Right atrium auricular region (tissue), 2 donors: ENCODE data around the gene PTCD3. TPM values are rescaled to one million over a fixed set of nuclear protein-coding genes. Genes with fewer than 3 reads are reported as not detected.

Experiments
- DNase-seq: peaks from one replicate; pipeline ENCODE4 v3.0.0-alpha.2; 2019; ENCODE audit warnings: low spot score
- H3K27ac ChIP-seq, 2 donors: fragments of 200-600 bp; sonication (generic); 1 replicate in 1 of 2; 2 replicates in 1 of 2; pipeline ENCODE4 v1.5.1; 2016 to 2019
- H3K27me3 ChIP-seq, 2 donors: fragments of 200-600 bp; sonication (generic); one replicate each; pipeline versions ENCODE4 v1.5.1 to v1.6.0; 2017 to 2019
- H3K36me3 ChIP-seq: fragments of 200-600 bp; sonication (generic); one replicate; pipeline ENCODE4 v1.5.1; 2016
- H3K4me1 ChIP-seq, 2 donors: fragments of 200-600 bp; sonication (generic); one replicate each; pipeline versions ENCODE4 v1.5.1 to v1.6.0; 2017 to 2019
- H3K4me3 ChIP-seq, 2 donors: fragments of 200-600 bp; sonication (generic); 1 replicate in 1 of 2; 2 replicates in 1 of 2; pipeline ENCODE4 v1.5.1; 2017 to 2019; ENCODE audit warnings: mild to moderate bottlenecking in 1 of 2, moderate library complexity in 1 of 2
- H3K9me3 ChIP-seq, 2 donors: fragments of 200-600 bp; sonication (generic); one replicate each; pipeline ENCODE4 v1.5.1; 2019
- total RNA-seq, 2 donors: library from RNA; depleted of rRNA; stranded (reverse); fragments of >200 nt; gene quantifications; one replicate each; pipeline ENCODE4 v1.1.0, GENCODE V29; 2016
- TF ChIP-seq, protein P1 (sequence below), 2 donors: fragments of 200-600 bp; sonication (generic); IDR thresholded peaks; one replicate each; pipeline ENCODE4 v1.5.1; 2019; ENCODE audit warnings: antibody characterized with exemption in 2 of 2

PTCD3 gene
- total RNA-seq, 2 donors from 2014 or later: 39.5 to 153 TPM

GRCh38 chr2:86150502-86150901, 44.5 kb downstream of the PTCD3 start:
- Histone ChIP-seq H3K27ac (no peak overlapping the region), H3K4me1 (no peaks in the 10 kb centered on the region), H3K27me3 (no peaks in the 10 kb centered on the region), H3K9me3 (no peaks in the 10 kb centered on the region), H3K36me3 (peaks cover 71% of the 10 kb centered on the region), H3K4me3 (no peak overlapping the region)
- no peak for DNase-seq
- TF ChIP-seq, protein P1, sequence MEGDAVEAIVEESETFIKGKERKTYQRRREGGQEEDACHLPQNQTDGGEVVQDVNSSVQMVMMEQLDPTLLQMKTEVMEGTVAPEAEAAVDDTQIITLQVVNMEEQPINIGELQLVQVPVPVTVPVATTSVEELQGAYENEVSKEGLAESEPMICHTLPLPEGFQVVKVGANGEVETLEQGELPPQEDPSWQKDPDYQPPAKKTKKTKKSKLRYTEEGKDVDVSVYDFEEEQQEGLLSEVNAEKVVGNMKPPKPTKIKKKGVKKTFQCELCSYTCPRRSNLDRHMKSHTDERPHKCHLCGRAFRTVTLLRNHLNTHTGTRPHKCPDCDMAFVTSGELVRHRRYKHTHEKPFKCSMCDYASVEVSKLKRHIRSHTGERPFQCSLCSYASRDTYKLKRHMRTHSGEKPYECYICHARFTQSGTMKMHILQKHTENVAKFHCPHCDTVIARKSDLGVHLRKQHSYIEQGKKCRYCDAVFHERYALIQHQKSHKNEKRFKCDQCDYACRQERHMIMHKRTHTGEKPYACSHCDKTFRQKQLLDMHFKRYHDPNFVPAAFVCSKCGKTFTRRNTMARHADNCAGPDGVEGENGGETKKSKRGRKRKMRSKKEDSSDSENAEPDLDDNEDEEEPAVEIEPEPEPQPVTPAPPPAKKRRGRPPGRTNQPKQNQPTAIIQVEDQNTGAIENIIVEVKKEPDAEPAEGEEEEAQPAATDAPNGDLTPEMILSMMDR (IDR thresholded peaks at IDR 0.05): no peak

DNA sequence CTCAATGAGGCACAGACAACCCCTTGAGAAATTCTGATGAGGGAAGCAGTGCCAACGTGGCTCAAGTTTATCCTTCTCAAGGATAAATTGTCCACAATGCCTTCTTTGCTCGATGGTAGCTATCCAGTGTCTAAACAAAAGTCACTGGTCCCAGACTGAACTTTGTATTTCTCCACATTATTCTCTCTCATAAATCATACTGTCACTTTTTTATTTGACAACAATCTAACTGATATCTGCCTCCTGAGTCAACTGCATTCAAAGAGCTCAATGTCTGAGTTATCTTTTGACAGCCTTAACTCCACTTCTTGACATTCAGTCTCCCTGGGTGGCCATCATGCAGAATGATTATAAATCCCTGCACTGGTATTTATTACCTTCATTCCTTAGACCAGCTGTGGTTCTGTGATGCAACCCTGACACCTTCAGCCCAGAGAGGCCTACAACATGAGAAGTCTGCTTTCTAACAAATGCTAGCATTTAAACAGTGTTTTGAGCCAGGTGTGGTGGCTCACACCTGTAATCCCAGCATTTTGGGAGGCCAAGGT, 51.0 kb downstream of the PTCD3 start:
- Histone ChIP-seq H3K27ac (no peak overlapping the region), H3K9me3 (no peaks in the 10 kb centered on the region), H3K36me3 (peaks cover 72% of the 10 kb centered on the region), H3K4me3 (no peak overlapping the region), H3K4me1 (no peaks in the 10 kb centered on the region), H3K27me3 (no peaks in the 10 kb centered on the region)
- DNase-seq: no peak
- TF ChIP-seq, protein P1 (IDR thresholded peaks at IDR 0.05): no peak

GRCh38 chr2:86158286-86158685, 52.3 kb downstream of the PTCD3 start:
- peaks cover 82% of the 10 kb centered on the region for H3K36me3 ChIP-seq

DNA sequence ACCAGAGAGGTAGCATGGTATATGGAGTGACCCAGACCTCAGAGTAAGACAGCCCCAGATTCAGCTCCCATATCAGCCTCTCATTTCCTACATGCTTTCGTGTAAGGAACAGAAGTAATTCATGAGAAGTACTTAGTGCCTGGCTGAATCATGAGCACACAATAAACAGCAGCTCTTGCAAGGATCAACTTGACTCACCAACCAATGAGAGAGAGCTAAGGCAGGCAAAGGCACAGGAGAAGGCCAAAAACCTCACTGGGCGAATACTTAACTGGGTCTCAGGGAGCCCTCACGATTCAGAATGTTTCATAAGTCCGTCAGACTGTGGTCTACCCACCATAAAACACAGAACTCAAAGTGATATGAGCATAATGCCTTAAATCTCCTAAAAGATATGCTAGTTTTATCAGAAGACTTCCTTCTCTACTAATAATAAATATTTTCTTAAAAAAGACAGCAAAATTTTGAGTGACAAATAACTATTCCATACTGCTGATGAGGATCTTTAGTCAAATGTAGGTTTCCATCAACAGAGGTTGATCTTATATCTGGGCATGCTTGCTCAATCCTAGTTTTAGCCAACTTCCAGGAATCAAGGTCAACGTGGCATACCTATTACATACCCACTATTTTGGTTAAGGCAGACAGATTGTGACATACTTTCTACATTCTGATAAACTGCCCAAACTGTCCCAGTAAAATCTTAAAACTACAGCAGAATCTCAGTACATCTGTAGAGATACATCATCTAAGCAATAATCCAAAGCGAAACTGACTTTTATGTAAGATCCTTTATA, 54.3 kb downstream of the PTCD3 start:
- no peaks in the 10 kb centered on the region for H3K27me3 ChIP-seq
- DNase-seq: no peak
- H3K9me3 ChIP-seq: no peaks in the 10 kb centered on the region
- TF ChIP-seq, protein P1 (IDR thresholded peaks at IDR 0.05): no peak
- no peak overlapping the region for H3K4me3 ChIP-seq
- H3K36me3 ChIP-seq: peaks cover 95% of the 10 kb centered on the region
- H3K4me1 ChIP-seq: no peaks in the 10 kb centered on the region
- no peak overlapping the region for H3K27ac ChIP-seq

More at GRCh38 chr2:86158286-86158685, 52.3 kb downstream of the PTCD3 start:
- H3K27me3 ChIP-seq: no peaks in the 10 kb centered on the region
- no peaks in the 10 kb centered on the region for H3K4me1 ChIP-seq
- DNase-seq: no peak
- no peak overlapping the region for H3K27ac ChIP-seq
- TF ChIP-seq, protein P1 (IDR thresholded peaks at IDR 0.05): no peak
- H3K9me3 ChIP-seq: no peaks in the 10 kb centered on the region
- no peak overlapping the region for H3K4me3 ChIP-seq

DNA sequence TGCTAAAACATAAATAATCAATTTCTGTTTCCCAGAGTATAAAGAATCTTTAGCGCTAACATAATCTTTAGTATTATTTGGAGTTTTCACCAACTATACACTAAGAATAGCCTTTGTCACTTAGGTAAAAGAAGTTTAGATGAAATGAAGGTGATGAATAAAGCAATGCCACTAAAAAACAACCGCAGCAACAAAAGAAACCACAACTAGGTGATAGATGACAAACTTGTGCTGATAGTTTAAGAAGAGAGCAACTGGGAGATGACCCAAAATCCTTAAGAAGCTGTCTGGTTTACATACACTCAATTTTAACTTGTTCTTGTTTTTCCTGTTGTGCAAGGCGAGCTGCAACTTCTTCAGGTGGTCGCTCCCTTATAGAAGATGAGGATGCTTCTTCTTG, 64.4 kb downstream of the PTCD3 start:
- Histone ChIP-seq H3K36me3 (peaks cover 67% of the 10 kb centered on the region), H3K27ac (no peak overlapping the region)

More for the DNA sequence above, 64.4 kb downstream of the PTCD3 start:
- DNase-seq: no peak
- Histone ChIP-seq H3K4me1 (peaks cover 0 to 12% of the 10 kb centered on the region in 2 donors), H3K9me3 (no peaks in the 10 kb centered on the region), H3K27me3 (no peaks in the 10 kb centered on the region), H3K4me3 (no peak overlapping the region)
- TF ChIP-seq, protein P1 (IDR thresholded peaks at IDR 0.05): no peak
